A673 (cell line): ENCODE data around the gene MGAT5.

ENCODE experiments used
- CTCF ChIP-seq: fragments of 300-800, 200-600 bp; sonication (generic); conservative IDR thresholded peaks from 2 replicates; pipeline ENCODE4 v1.5.1; 2017; ENCODE audit warnings: low read depth, mild to moderate bottlenecking, antibody characterized with exemption, low read length, moderate library complexity, mixed read lengths
- EZH2 ChIP-seq: fragments of 200-600 bp; sonication (generic); IDR thresholded peaks from 2 replicates; pipeline ENCODE4 v1.6.1; 2017; ENCODE audit warnings: borderline replicate concordance, low read depth, mild to moderate bottlenecking, mixed read lengths, antibody characterized with exemption, low read length; ENCODE audit not compliant: poor library complexity, severe bottlenecking

- TF ChIP-seq CTCF: no peak
- no peak for TF ChIP-seq EZH2
Observed at GRCh38 chr2:134293719-134294537, 40.1 kb downstream of the MGAT5 start.
